Breast epithelium (tissue), 4 donors: ENCODE measurements around the gene S1PR4. TPM values are rescaled to one million over a fixed set of nuclear protein-coding genes. Genes with fewer than 3 reads are reported as not detected.

ENCODE experiments used
- DNase-seq, 2 donors: peaks; one replicate each; pipeline ENCODE4 v3.0.0-alpha.2; 2019; ENCODE audit warnings: low spot score in 2 of 2
- H3K27ac ChIP-seq, 2 donors: fragments of 200-600 bp; sonication (generic) in 1 of 2; one replicate each; pipeline ENCODE4 v1.5.1; 2016 to 2019; ENCODE audit warnings: mild to moderate bottlenecking in 1 of 2
- H3K27me3 ChIP-seq, 2 donors: fragments of 200-600 bp; sonication (generic) in 1 of 2; one replicate each; pipeline versions ENCODE4 v1.5.1 to v1.6.0; 2017 to 2019; ENCODE audit warnings: control low read depth in 1 of 2, mild to moderate bottlenecking in 1 of 2
- H3K36me3 ChIP-seq: fragments of 200-600 bp; one replicate; pipeline ENCODE4 v1.5.1; 2019
- H3K4me1 ChIP-seq, 2 donors: fragments of 200-600 bp; sonication (generic); one replicate each; pipeline ENCODE4 v1.5.1; 2016 to 2019; ENCODE audit warnings: control low read depth in 1 of 2
- H3K4me3 ChIP-seq, 3 donors: fragments of 200-600 bp; sonication (generic); 1 replicate in 2 of 3; 2 replicates in 1 of 3; pipeline ENCODE4 v1.5.1; 2016 to 2019; ENCODE audit warnings: mild to moderate bottlenecking in 3 of 3, moderate library complexity in 2 of 3
- H3K9me3 ChIP-seq, 2 donors: fragments of 200-600 bp; sonication (generic) in 1 of 2; one replicate each; pipeline ENCODE4 v1.5.1; 2016 to 2019; ENCODE audit warnings: control low read depth in 1 of 2
- POLR2A ChIP-seq: fragments of 450-650 bp; IDR thresholded peaks from one replicate; pipeline ENCODE4 v1.6.1; 2016; ENCODE audit warnings: antibody characterized with exemption, mild to moderate bottlenecking, moderate library complexity
- POLR2AphosphoS5 ChIP-seq, 3 donors: sonication (generic); formaldehyde crosslinking; IDR thresholded peaks; one replicate each; pipeline ENCODE4 v1.6.1; 2017; ENCODE audit warnings: antibody characterized with exemption in 3 of 3
- intact Hi-C: fragments of 100-400 bp; cut with DNase I; formaldehyde crosslinking; loops from one replicate; pipeline ENCODE4 v1.15.1; 2023; ENCODE audit warnings: low total_unique reads
- total RNA-seq, 3 donors: library from RNA; depleted of rRNA; stranded (reverse); fragments of >200 nt; gene quantifications; one replicate each; pipeline ENCODE4 v1.1.0, GENCODE V29; 2016
- TF ChIP-seq, protein P1 (sequence below), 3 donors: fragments of 450-650 bp; IDR thresholded peaks; one replicate each; pipeline ENCODE4 v1.5.1; 2016 to 2017; ENCODE audit warnings: antibody characterized with exemption in 3 of 3, mild to moderate bottlenecking in 3 of 3, moderate library complexity in 3 of 3

Gene S1PR4
- total RNA-seq, 3 donors from 2014 or later: 1.3 to 1.9 TPM; not detected in 1

DNA sequence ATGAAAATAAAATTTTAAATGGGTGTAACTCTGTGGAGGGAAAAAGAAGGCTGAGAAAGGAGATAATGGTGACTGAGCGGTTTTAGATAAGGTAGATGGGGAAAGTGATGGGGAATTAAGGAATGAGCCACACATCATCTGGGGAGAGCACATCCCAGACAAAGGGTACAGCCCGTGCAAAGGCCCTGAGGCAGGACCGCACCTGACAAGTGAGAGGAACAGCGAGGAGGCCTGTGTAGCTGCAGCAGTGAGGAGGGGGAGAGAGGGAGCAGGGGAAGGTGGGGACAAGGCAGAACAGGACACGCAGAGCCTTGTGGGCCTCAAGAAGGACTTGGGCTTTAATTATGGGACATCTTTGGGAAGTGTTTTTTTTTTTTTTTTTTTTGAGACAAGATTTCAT is 44.1 kb downstream of the S1PR4 start:
- intact Hi-C loops: loop anchor here (5.0 kb wide), 1 partner anchor 925 kb away; no protein-coding TSS in a partner anchor
- DNase-seq: no peak
- TF ChIP-seq POLR2AphosphoS5 (IDR thresholded peaks at IDR 0.05): no peak
- no peak for TF ChIP-seq POLR2A
- TF ChIP-seq, protein P1, sequence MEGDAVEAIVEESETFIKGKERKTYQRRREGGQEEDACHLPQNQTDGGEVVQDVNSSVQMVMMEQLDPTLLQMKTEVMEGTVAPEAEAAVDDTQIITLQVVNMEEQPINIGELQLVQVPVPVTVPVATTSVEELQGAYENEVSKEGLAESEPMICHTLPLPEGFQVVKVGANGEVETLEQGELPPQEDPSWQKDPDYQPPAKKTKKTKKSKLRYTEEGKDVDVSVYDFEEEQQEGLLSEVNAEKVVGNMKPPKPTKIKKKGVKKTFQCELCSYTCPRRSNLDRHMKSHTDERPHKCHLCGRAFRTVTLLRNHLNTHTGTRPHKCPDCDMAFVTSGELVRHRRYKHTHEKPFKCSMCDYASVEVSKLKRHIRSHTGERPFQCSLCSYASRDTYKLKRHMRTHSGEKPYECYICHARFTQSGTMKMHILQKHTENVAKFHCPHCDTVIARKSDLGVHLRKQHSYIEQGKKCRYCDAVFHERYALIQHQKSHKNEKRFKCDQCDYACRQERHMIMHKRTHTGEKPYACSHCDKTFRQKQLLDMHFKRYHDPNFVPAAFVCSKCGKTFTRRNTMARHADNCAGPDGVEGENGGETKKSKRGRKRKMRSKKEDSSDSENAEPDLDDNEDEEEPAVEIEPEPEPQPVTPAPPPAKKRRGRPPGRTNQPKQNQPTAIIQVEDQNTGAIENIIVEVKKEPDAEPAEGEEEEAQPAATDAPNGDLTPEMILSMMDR (IDR thresholded peaks at IDR 0.05): no peak
- no peaks in the 10 kb centered on the region for H3K36me3 ChIP-seq
- no peaks in the 10 kb centered on the region for H3K4me1 ChIP-seq
- H3K4me3 ChIP-seq: no peak overlapping the region
- H3K9me3 ChIP-seq: no peaks in the 10 kb centered on the region
- no peak overlapping the region for H3K27ac ChIP-seq
- peaks cover 0 to 31% of the 10 kb centered on the region in 2 donors for H3K27me3 ChIP-seq

DNA sequence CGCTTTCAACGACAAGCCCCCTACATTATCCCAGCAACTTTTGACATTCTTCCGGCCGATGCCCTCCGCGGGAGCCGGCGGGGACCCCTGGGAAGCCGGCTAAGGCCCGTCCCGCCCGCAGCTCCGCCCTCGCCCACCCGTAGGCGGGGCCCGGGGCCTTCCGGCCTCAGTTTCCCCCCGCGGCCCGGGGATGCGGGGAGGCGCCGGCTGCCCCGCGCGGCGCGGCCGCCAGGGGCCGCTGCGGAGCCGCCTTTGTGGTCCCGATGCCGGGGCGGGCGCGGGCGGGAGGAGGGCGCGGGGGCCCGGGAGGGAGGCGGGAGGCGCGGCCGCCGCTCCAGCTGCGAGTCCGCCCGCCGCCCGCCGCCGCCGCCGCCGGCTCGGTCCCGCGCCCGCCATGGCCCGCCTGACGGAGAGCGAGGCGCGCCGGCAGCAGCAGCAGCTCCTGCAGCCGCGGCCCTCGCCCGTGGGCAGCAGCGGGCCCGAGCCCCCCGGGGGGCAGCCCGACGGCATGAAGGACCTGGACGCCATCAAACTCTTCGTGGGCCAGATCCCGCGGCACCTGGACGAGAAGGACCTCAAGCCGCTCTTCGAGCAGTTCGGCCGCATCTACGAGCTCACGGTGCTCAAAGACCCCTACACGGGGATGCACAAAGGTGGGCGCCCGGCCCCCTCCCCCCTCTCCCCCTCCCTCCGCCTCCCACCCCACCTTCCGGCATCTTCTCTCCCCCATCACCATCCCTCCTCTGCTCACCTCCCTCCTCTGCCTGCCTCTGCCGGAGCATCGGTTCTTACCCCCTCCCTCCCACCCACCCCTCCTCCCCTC is 46.0 kb downstream of the S1PR4 start, which contains the start of gene CELF5:
Gene CELF5, plus strand, starts transcription at position 316 of the 823 bp plus-strand sequence. Its CDS starts 79 bp downstream, at position 395.
- no peak for TF ChIP-seq POLR2AphosphoS5 (IDR thresholded peaks at IDR 0.05)
- TF ChIP-seq, protein P1 (IDR thresholded peaks at IDR 0.05): peak in 1 of 3 donors; percentile 59
- Histone ChIP-seq H3K4me1 (no peaks in the 10 kb centered on the region), H3K27ac (no peak within 1 kb of the TSS), H3K4me3 (peak within 1 kb of the TSS in 2 of 3 donors; percentile 41 to 65), H3K36me3 (no peaks in the 10 kb centered on the region), H3K27me3 (peaks cover 0 to 45% of the 10 kb centered on the region in 2 donors), H3K9me3 (no peaks in the 10 kb centered on the region)
- peak in 1 of 2 donors; percentile 20 for DNase-seq
- intact Hi-C loops: loop anchor here (1.0 to 5.0 kb wide), 2 partner anchors 45 to 923 kb away; no protein-coding TSS in a partner anchor

DNA sequence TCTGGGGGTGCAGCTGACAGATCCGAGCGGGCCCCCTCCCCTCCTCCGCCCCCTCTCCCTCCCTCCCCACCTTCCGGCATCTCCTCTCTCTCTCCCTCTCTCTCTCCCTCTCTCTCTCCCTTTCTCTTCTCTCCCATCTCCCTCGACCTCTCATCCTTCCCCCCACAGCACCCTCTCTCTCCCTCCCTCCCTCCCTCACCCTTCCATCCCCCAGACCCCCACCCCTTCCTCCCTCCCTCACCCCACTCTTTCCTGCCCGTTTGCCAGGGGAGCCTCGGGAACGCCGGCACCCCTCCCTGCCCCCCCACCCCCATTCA is 46.6 kb downstream of the S1PR4 start:
- no peak overlapping the region for H3K27ac ChIP-seq
- no peak for TF ChIP-seq POLR2AphosphoS5 (IDR thresholded peaks at IDR 0.05)
- no peak for TF ChIP-seq POLR2A
- TF ChIP-seq, protein P1 (IDR thresholded peaks at IDR 0.05): no peak
- no peak for DNase-seq
- peaks cover 0 to 45% of the 10 kb centered on the region in 2 donors for H3K27me3 ChIP-seq
- H3K36me3 ChIP-seq: no peaks in the 10 kb centered on the region
- H3K4me1 ChIP-seq: no peaks in the 10 kb centered on the region
- H3K9me3 ChIP-seq: no peaks in the 10 kb centered on the region
- intact Hi-C loops: loop anchor here (1.0 kb wide), 1 partner anchor 44 kb away; no protein-coding TSS in a partner anchor
- no peak overlapping the region for H3K4me3 ChIP-seq

DNA sequence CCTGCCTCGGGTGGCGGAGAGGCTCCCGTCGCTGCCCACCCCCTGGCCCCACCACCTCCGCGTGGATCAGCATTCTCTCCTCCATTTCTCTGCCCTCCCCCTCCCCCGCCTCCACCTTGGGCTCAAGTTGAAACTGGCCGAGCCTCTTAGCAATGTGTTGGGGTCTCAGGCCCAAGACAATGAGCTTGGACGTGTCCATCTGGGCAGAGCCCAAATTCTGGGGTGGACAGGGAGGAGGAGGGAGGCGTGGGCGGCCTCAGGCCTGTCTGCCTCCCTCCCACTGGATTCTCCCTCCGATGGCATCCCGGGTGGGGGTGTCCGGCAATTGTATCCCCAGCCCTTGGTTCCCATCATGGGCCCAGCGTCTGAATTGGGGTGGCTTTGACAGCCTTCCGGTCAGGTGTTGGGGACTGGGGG is 47.1 kb downstream of the S1PR4 start:
- intact Hi-C loops: loop anchor here (1.0 kb wide), 1 partner anchor 44 kb away; no protein-coding TSS in a partner anchor
- Histone ChIP-seq H3K27ac (no peak overlapping the region), H3K36me3 (no peaks in the 10 kb centered on the region), H3K4me1 (no peaks in the 10 kb centered on the region), H3K9me3 (no peaks in the 10 kb centered on the region), H3K27me3 (peaks cover 0 to 45% of the 10 kb centered on the region in 2 donors), H3K4me3 (no peak overlapping the region)
- TF ChIP-seq, protein P1 (IDR thresholded peaks at IDR 0.05): no peak
- no peak for TF ChIP-seq POLR2A
- TF ChIP-seq POLR2AphosphoS5 (IDR thresholded peaks at IDR 0.05): no peak
- DNase-seq: no peak

DNA sequence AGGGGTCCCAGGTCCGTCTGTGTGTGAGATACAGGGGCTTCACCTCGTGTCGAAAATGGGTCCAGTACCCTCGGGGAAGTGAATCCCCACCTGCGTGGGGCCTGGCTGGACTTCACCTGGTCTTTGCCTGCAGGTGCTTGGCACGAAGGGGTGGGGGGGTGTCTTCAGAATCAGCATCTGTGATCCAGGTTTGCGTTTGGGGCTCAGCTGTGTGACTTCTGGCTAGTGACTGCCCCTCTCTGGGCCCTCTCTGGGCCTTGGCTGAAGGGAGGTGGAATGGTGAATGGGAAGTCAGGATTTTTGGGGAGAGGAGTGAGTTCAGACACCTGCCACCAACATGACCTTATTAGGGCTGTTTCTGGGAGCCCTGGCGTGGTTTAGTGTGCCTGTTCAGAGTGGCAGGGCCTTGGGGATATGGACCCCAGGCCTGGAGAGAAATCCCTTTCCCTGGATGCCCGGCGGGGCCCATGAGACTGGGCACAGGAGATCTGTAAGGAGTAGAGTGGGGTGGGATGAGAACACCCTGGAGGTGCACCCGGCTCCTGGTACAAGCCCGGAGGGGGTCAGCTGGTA is 48.6 kb downstream of the S1PR4 start:
- no peak for DNase-seq
- TF ChIP-seq POLR2AphosphoS5 (IDR thresholded peaks at IDR 0.05) (no peak), POLR2A (no peak)
- TF ChIP-seq, protein P1 (IDR thresholded peaks at IDR 0.05): no peak
- intact Hi-C loops: no loop called here
- Histone ChIP-seq H3K36me3 (no peaks in the 10 kb centered on the region), H3K27ac (no peak overlapping the region), H3K4me3 (no peak overlapping the region), H3K4me1 (no peaks in the 10 kb centered on the region), H3K9me3 (no peaks in the 10 kb centered on the region), H3K27me3 (peaks cover 0 to 45% of the 10 kb centered on the region in 2 donors)
